DOHH2 (cell line): ENCODE results near the gene ASIC1.
"Not testable (repeated sequence)": the region's sequence is repeated elsewhere in the genome, so short reads cannot be mapped to it uniquely, and the experiment has no call there.

Experiments used
- CTCF ChIP-seq: fragments of 200-600 bp; sonication (generic); IDR thresholded peaks from one replicate; pipeline ENCODE4 v1.5.1; 2014; ENCODE audit warnings: antibody characterized with exemption, mild to moderate bottlenecking, low read depth, low read length; ENCODE audit not compliant: poor library complexity, severe bottlenecking
- EZH2phosphoT487 ChIP-seq: fragments of 200-600 bp; sonication (generic); IDR thresholded peaks from 2 replicates; pipeline ENCODE4 v1.6.1; 2017; ENCODE audit warnings: borderline replicate concordance, mild to moderate bottlenecking, antibody characterized with exemption, low read length, moderate library complexity, mixed read lengths

GRCh38 chr12:50084409-50084774 lies 27.0 kb downstream of the ASIC1 start:
- TF ChIP-seq CTCF, EZH2phosphoT487: not testable (repeated sequence)
